ENCODE measurements around the gene KIAA1549. TPM values are rescaled to one million over a fixed set of nuclear protein-coding genes. Genes with fewer than 3 reads are reported as not detected.
"Not testable (repeated sequence)": the region's sequence is repeated elsewhere in the genome, so short reads cannot be mapped to it uniquely, and the experiment has no call there.

The KIAA1549 gene
- total RNA-seq, 1 donor from 2014 or later: 0.77 TPM

DNA sequence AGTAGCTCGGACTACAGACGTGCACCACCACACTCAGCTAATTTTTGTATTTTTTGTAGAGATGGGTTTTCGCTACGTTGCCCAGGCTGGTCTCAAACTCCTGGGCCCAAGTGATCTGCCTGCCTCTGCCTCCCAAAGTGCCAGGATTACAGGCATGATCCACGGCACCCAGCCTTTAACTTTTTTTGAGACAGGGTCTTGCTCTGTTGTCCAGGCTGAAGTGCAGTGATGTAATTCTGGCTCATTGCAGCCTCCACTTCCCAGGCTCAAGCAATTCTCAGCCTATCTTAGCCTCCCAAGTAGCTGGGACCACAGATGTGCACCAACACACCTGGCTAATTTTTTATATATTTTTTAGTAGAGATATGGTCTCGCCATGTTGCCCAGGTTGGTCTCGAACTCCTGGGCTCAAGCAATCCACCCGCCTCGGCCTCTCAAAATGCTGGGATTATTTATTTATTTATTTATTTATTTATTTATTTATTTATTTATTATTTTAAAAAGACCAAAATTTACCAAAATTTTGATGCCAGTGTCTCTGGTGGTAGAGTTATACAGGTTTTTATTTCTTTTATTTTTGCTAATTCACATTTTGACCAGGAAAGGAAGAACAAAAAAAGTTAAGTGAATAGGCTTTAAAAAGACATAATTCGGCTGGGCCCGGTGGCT is 158.2 kb downstream of the KIAA1549 start:
- DNase-seq: no peak
- no peak overlapping the region for H3K27ac Mint-ChIP-seq
- H3K9me3 Mint-ChIP-seq: no peaks in the 10 kb centered on the region
- peaks cover 7% of the 10 kb centered on the region for H3K4me1 Mint-ChIP-seq
- H3K4me3 Mint-ChIP-seq: no peak overlapping the region
- intact Hi-C loops (cut with micrococcal nuclease): no loop called here
- no peaks in the 10 kb centered on the region for H3K36me3 Mint-ChIP-seq (ENCODE audit: low read depth)
- H3K27me3 Mint-ChIP-seq: peaks cover 5% of the 10 kb centered on the region

DNA sequence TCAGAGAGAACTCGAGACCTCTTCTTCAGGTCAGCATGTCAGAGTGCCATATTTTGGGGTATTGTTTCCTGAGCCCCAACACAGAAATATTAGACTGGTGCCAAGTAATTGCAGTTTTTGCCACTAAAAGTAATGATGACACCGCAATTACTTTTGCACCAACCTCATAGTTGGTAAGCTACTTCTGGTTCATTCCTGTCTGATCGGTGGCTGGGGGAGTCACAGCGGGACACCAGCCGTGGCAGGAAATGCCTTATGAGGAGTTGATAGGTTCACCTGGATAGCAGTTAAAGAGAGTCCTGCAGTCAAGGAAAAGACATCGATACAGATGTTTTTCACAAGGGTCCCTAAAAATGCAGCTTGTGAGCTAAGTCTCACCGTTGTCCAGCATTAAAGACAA is 159.3 kb downstream of the KIAA1549 start:
- Mint-ChIP-seq H3K27me3 (peaks cover 2% of the 10 kb centered on the region), H3K36me3 (ENCODE audit: low read depth) (no peaks in the 10 kb centered on the region)

DNA sequence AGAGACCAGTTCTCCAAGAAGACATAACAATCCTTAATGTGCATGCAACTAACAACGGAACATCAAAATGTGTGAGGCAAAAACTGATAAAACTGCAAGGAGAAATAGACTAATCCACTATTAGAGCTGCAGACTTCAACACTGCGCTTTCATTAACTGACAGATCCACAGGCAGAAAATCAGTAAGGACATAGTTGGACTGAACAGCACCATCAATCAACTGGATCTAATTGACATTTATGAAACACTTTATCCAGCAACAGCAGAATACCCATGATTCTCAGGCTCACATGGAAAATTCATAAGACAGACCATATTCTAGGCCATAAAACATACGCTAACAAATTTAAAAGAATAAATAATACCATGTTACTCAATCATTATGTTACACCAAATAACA is 161.6 kb downstream of the KIAA1549 start:
- Mint-ChIP-seq H3K4me3 (no peak overlapping the region), H3K27ac (no peak overlapping the region), H3K4me1 (peaks cover 12% of the 10 kb centered on the region), H3K36me3 (ENCODE audit: low read depth) (no peaks in the 10 kb centered on the region), H3K9me3 (no peaks in the 10 kb centered on the region), H3K27me3 (no peaks in the 10 kb centered on the region)
- intact Hi-C loops (cut with micrococcal nuclease): no loop called here
- no peak for DNase-seq

More for the DNA sequence above, 159.3 kb downstream of the KIAA1549 start:
- no peaks in the 10 kb centered on the region for H3K9me3 Mint-ChIP-seq
- intact Hi-C loops (cut with micrococcal nuclease): no loop called here
- no peak overlapping the region for H3K4me3 Mint-ChIP-seq
- H3K4me1 Mint-ChIP-seq: peaks cover 7% of the 10 kb centered on the region
- H3K27ac Mint-ChIP-seq: no peak overlapping the region
- no peak for DNase-seq

DNA sequence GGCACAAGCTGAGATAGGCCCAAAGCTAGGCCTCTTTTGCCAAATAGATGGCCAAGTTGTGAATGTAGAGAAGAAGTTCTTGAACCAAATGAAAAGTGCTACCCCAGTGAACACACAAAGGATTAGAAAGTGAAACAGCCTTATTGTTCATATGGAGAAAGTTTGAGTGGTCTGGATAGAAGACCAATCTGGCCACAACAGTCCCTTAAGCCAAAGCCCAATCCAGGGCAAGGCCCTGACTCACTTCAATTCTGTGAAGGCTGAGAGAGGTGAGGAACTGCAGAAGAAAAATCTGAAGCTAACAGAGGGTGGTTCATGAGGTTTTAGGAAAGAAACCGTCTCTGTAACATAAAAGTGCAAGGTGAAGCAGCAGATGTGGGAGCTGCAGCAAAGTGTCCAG is 164.5 kb downstream of the KIAA1549 start:
- peaks cover 2% of the 10 kb centered on the region for H3K36me3 Mint-ChIP-seq (ENCODE audit: low read depth)
- peaks cover 24% of the 10 kb centered on the region for H3K4me1 Mint-ChIP-seq
- H3K9me3 Mint-ChIP-seq: no peaks in the 10 kb centered on the region
- intact Hi-C loops (cut with micrococcal nuclease): loop anchor here (2.0 kb wide), 1 partner anchor 64 kb away; no protein-coding TSS in a partner anchor
- H3K4me3 Mint-ChIP-seq: no peak overlapping the region
- no peak overlapping the region for H3K27ac Mint-ChIP-seq
- H3K27me3 Mint-ChIP-seq: no peaks in the 10 kb centered on the region
- no peak for DNase-seq

DNA sequence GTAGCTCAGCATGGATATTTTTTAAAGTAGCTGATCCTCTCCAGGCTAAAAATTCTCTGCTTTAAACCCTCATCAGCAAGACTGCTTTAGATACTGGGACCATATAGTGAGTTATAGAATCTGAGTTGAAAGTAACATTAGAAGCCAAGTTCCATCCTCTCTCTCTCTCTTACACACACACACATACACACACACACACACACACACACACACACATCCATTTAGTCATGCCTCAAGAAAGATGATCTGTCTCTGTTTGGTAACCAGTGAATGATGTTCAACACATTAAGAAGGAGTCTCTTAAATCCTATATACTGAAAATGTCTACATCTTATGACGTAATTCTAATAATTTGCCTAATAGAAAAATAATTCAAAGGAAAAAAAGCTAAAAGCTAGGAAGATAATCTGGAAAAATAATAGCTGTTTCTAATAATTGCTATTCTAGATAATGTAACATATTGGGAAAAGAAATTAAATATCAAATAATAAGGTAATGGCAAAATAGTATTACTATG is 166.3 kb downstream of the KIAA1549 start:
- Mint-ChIP-seq H3K27me3 (peaks cover 2% of the 10 kb centered on the region), H3K4me3 (no peak overlapping the region), H3K9me3 (no peaks in the 10 kb centered on the region), H3K27ac (no peak overlapping the region), H3K4me1 (peaks cover 24% of the 10 kb centered on the region), H3K36me3 (ENCODE audit: low read depth) (peaks cover 2% of the 10 kb centered on the region)
- intact Hi-C loops (cut with micrococcal nuclease): no loop called here
- peak; percentile 64 for DNase-seq

DNA sequence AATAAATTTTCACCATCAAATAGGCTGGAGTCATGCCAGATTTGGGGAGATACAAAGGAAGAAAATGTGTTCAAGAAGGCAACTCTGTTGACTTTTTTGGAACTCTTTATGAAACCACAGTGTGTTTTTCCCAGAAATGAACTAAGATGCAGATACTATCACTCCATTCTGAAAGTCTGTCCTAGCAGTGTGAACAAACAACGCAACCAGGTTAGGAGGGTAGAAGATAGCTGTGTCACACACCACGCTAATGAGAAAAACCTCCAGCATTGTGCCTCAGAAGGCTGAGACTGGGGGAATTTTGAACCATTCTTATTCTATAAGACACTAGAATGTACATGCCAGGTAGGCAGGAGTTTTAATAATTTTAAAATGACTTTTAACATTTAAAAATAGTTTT is 167.2 kb downstream of the KIAA1549 start:
- Mint-ChIP-seq H3K27ac (no peak overlapping the region), H3K9me3 (no peaks in the 10 kb centered on the region)

DNA sequence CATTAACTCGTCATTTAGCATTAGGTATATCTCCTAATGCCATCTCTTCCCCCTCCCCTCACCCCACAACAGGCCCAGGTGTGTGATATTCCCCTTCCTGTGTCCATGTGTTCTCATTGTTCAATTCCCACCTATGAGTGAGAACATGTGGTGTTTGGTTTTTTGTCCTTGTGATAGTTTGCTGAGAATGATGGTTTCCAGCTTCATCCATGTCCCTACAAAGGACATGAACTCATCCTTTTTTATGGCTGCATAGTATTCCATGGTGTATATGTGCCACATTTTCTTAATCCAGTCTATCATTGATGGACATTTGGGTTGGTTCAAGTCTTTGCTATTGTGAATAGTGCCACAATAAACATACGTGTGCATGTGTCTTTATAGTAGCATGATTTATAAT is 169.9 kb downstream of the KIAA1549 start:
- intact Hi-C loops (cut with micrococcal nuclease); H3K9me3 Mint-ChIP-seq; H3K27ac Mint-ChIP-seq; DNase-seq; H3K36me3 Mint-ChIP-seq (ENCODE audit: low read depth); H3K27me3 Mint-ChIP-seq; H3K4me3 Mint-ChIP-seq: not testable (repeated sequence)
- peaks cover 20% of the 10 kb centered on the region for H3K4me1 Mint-ChIP-seq

More for the DNA sequence above, 167.2 kb downstream of the KIAA1549 start:
- intact Hi-C loops (cut with micrococcal nuclease): no loop called here
- DNase-seq: peak; percentile 74
- Mint-ChIP-seq H3K36me3 (ENCODE audit: low read depth) (peaks cover 2% of the 10 kb centered on the region), H3K4me3 (no peak overlapping the region), H3K27me3 (peaks cover 2% of the 10 kb centered on the region), H3K4me1 (peaks cover 24% of the 10 kb centered on the region)

DNA sequence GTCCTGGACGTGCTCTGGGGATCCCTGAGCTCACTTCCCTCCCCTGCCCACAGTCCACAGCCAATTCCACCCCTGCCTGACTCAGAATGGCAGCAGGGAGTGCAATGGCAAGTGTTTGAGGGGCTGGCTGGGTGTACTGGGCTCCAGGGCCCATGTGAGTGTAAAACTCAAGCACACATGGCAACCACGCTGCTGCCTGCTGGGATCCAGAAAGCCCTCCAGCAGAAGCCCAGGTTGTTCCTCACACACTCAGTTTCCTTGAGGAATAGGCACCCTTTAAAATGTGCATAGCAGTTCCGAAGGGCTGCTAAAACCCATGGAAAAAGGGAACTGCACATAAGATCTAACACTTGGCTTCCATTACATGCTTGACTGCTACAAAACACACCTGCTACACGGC is 171.8 kb downstream of the KIAA1549 start:
- Mint-ChIP-seq H3K27me3 (peaks cover 4% of the 10 kb centered on the region), H3K4me3 (no peak overlapping the region), H3K36me3 (ENCODE audit: low read depth) (peaks cover 2% of the 10 kb centered on the region), H3K4me1 (peaks cover 9% of the 10 kb centered on the region), H3K27ac (no peak overlapping the region), H3K9me3 (no peaks in the 10 kb centered on the region)
- intact Hi-C loops (cut with micrococcal nuclease): no loop called here
- no peak for DNase-seq

DNA sequence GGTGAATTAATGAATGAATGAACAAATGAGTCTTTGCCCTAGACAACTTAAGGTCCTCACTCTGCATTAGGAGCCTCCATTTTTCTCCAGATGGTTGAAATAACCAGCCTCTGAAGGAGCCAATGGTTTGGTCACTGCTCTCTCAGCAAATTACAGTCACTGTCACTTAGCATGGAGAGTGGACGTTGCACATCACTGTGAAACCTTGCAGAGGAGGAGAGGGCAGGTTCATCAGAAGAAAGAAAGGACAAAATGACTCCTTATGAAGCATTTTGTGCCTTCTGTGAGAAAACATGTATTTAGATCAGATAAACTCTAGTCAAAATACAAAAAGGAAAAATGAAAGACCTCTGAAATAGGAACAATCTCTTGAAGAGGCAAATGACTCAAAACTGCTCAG is 176.6 kb downstream of the KIAA1549 start:
- H3K4me1 Mint-ChIP-seq: no peaks in the 10 kb centered on the region
- intact Hi-C loops (cut with micrococcal nuclease): no loop called here
- no peak overlapping the region for H3K27ac Mint-ChIP-seq
- no peaks in the 10 kb centered on the region for H3K9me3 Mint-ChIP-seq
- H3K36me3 Mint-ChIP-seq (ENCODE audit: low read depth): no peaks in the 10 kb centered on the region
- no peak for DNase-seq
- peaks cover 2% of the 10 kb centered on the region for H3K27me3 Mint-ChIP-seq
- H3K4me3 Mint-ChIP-seq: no peak overlapping the region

DNA sequence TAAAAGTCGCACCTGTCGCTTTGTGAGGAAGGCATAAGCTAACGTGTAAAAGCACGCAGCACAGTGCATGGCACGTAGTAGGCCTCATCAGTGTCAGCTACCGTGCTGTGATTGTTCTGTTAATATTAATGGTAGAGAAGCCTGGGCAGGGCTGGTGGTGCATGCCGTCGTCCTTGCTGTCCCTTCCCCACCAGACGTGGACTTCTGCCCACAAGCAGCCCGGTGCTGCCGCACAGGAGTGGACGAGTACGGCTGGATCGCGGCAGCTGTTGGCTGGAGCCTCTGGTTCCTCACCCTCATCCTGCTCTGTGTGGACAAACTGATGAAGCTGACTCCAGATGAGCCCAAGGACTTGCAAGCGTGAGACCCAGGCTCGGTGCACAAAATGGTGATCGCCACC is 178.5 kb downstream of the KIAA1549 start:
- H3K27ac Mint-ChIP-seq: no peak overlapping the region
- no peaks in the 10 kb centered on the region for H3K9me3 Mint-ChIP-seq
- H3K4me1 Mint-ChIP-seq: peaks cover 7% of the 10 kb centered on the region
- DNase-seq: no peak
- H3K36me3 Mint-ChIP-seq (ENCODE audit: low read depth): no peaks in the 10 kb centered on the region
- intact Hi-C loops (cut with micrococcal nuclease): no loop called here
- H3K27me3 Mint-ChIP-seq: peaks cover 10% of the 10 kb centered on the region
- H3K4me3 Mint-ChIP-seq: no peak overlapping the region

DNA sequence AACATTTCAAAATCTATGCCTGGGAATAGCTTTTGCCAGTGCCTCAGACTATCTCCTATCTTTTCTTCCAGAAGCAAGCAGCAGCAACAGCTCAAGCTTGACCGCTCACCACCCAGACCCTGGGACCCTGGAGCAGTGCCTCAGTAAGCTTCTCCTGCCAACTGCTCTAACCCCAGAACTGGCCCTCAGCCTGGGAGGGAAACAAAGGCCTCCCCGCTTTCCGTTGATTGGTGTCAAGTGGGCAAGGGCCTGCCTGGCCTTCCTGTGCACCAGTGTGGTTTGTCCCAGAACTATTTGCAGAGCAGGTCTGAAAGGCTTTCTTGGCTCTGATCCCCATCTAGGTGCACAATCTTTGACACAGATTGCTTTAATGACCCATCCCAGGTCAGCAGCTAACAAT is 179.9 kb downstream of the KIAA1549 start:
- Mint-ChIP-seq H3K36me3 (ENCODE audit: low read depth) (no peaks in the 10 kb centered on the region), H3K4me3 (no peak overlapping the region), H3K4me1 (peaks cover 12% of the 10 kb centered on the region), H3K27ac (no peak overlapping the region), H3K9me3 (no peaks in the 10 kb centered on the region), H3K27me3 (peaks cover 10% of the 10 kb centered on the region)
- DNase-seq: no peak
- intact Hi-C loops (cut with micrococcal nuclease): no loop called here

DNA sequence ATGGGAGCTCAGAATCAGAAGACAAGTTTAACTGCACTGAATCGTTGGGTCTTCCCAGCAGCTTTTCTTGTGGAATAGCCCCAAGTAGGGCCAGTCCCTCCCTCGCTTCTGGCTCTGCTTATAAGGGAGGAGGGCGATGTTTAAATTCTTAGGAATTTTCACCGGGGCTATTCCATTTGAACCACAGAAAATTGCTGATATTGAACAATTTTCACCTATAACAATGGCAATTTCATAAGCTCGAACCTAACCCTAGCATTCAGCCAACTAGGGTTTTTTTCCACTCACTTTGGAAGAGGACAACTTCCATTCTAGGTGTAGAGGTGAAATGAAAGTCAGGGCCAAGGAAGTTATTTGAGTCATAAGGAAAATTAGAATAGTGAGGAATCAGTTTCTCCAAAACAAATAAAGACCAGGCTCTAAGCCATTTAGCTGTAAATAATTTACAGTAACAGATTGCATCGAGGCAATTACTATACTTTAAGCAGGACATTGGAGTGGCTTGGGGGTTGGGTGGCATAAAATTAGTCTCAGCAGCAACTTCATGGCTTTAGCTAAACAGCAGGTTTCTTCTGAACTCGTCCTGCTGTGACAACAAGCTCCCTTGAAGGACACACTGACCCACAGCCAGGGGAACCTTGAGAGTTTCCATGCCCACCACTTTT is 181.7 kb downstream of the KIAA1549 start:
- H3K9me3 Mint-ChIP-seq: no peaks in the 10 kb centered on the region
- intact Hi-C loops (cut with micrococcal nuclease): no loop called here
- H3K27me3 Mint-ChIP-seq: peaks cover 8% of the 10 kb centered on the region
- H3K36me3 Mint-ChIP-seq (ENCODE audit: low read depth): no peaks in the 10 kb centered on the region
- H3K27ac Mint-ChIP-seq: no peak overlapping the region
- peaks cover 12% of the 10 kb centered on the region for H3K4me1 Mint-ChIP-seq
- no peak for DNase-seq
- no peak overlapping the region for H3K4me3 Mint-ChIP-seq

DNA sequence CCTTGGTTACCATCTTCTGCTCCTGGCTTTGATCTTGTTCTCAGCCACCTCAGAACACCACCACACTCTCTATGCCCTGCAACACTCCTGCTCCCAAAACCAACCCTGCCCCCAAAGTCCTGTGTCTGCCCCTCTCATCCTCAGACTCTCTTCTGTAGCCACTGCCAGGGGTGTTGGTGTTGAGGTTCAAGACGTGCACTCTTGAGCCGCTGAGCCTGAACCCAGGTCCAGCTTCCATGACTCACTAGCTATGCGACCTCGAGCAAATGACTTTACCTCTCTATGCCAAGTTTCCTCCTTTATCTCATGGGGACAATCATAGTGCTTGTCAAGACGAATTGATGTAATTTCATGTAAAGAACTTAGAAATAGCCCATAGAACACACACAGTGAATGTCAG is 182.4 kb downstream of the KIAA1549 start:
- Mint-ChIP-seq H3K36me3 (ENCODE audit: low read depth) (no peaks in the 10 kb centered on the region), H3K27me3 (peaks cover 8% of the 10 kb centered on the region), H3K27ac (peak overlapping the region; percentile 6), H3K9me3 (no peaks in the 10 kb centered on the region), H3K4me3 (no peak overlapping the region), H3K4me1 (peaks cover 12% of the 10 kb centered on the region)
- intact Hi-C loops (cut with micrococcal nuclease): no loop called here
- no peak for DNase-seq

DNA sequence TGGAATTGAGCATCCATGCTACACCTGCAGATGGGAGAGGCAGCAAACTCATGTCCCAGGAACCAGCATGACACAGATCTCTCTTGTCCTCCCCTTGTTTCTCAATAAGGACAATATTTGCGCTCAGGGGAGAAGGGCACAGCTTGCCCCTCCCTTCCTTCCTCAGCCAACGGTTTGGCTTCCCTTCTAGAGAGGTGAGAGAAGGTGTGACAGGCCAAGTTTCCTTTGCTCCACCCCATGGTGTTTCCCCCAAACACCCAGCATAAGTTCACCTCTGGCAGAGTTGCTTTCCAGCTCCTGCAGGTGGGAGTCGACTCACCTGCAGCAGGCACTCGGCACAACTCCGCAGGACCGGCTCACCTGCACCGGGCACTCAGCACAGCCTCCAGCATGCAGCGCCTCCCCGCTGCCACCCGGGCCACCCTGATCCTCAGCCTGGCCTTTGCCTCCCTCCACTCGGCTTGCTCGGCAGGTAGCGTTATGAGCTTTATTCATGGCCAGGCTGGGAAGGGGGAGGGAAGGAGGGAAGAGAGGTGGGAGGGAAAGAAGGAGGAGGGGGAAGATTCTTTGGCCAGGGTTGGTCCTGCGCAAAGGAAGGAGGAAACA is 183.4 kb downstream of the KIAA1549 start, which contains the start of the genes ATP6V0A4 and TMEM213:
Gene ATP6V0A4 (minus strand): TSS at position 482 of the 606 bp plus-strand sequence. CDS start 26,949 bp downstream, outside the sequence.
Gene TMEM213 (plus strand): TSS at position 280 of the 606 bp plus-strand sequence. CDS start 111 bp downstream, at position 391.
- DNase-seq: no peak
- intact Hi-C loops (cut with micrococcal nuclease): no loop called here
- H3K27ac Mint-ChIP-seq: peak within 1 kb of the TSS; percentile 6
- H3K4me1 Mint-ChIP-seq: peaks cover 12% of the 10 kb centered on the region
- no peak within 1 kb of the TSS for H3K4me3 Mint-ChIP-seq
- peaks cover 8% of the 10 kb centered on the region for H3K27me3 Mint-ChIP-seq
- no peaks in the 10 kb centered on the region for H3K9me3 Mint-ChIP-seq
- H3K36me3 Mint-ChIP-seq (ENCODE audit: low read depth): no peaks in the 10 kb centered on the region
